WERI-Rb-1 (cell line): ENCODE data around the gene HBE1.

Source experiments
- DNase-seq: peaks from one replicate; pipeline ENCODE4 v3.0.0-alpha.2; 2020
- H3K27ac ChIP-seq: fragments of 250-450 bp; sonication (Bioruptor Pico); 2 replicates; pipeline ENCODE4 v1.5.1; 2020; ENCODE audit warnings: mild to moderate bottlenecking, moderate library complexity
- H3K27me3 ChIP-seq: fragments of 250-450 bp; sonication (Bioruptor Pico); 2 replicates; pipeline ENCODE4 v1.5.1; 2021; ENCODE audit warnings: mild to moderate bottlenecking, low read depth, moderate library complexity; ENCODE audit not compliant: insufficient read depth, severe bottlenecking
- H3K36me3 ChIP-seq: fragments of 250-450 bp; sonication (Bioruptor Pico); 2 replicates; pipeline ENCODE4 v1.5.1; 2020; ENCODE audit warnings: mild to moderate bottlenecking, moderate library complexity
- H3K4me3 ChIP-seq: 2 replicates; pipeline ENCODE4 v1.5.1; 2011; ENCODE audit warnings: low read depth, mild to moderate bottlenecking, control low read depth, low read length
- H3K9me3 ChIP-seq: fragments of 250-450 bp; sonication (Bioruptor Pico); 2 replicates; pipeline ENCODE4 v1.5.1; 2021; ENCODE audit warnings: mild to moderate bottlenecking, moderate library complexity; ENCODE audit not compliant: severe bottlenecking
- TF ChIP-seq, protein P1 (sequence below): IDR thresholded peaks from 2 replicates; pipeline ENCODE4 v1.5.1; 2011; ENCODE audit warnings: low read depth, mild to moderate bottlenecking, control low read depth, inconsistent platforms, low read length

HBE1 gene

DNA sequence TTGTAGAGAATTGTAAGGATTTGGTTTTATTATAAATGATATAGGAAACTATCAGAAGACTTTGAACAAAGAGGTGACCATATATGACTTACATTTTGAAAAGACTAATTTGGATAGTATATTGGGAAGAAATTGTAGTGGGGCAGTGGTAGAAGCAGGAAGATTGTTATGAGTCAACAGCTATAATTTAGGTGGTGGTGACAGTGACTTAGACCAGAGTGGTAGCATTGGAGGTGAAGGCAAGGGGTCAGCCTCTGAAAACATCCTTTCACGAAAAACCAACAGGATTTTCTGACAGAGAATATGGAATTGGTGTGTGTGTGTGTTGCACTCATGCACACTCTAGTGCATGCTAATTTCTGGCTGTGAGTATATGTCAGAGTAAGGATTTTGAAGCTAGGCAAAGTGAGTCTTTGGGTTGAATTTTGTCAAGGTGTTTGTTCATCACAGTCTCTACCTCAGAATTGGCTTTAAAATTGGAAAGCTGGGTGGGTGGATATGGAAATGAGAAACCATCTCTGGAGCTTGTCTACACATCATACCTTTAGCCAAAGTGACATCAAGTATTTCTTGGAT is 8.2 kb upstream of the HBE1 start:
- H3K4me3 ChIP-seq = no peak overlapping the region
- no peaks in the 10 kb centered on the region for H3K36me3 ChIP-seq
- TF ChIP-seq, protein P1, sequence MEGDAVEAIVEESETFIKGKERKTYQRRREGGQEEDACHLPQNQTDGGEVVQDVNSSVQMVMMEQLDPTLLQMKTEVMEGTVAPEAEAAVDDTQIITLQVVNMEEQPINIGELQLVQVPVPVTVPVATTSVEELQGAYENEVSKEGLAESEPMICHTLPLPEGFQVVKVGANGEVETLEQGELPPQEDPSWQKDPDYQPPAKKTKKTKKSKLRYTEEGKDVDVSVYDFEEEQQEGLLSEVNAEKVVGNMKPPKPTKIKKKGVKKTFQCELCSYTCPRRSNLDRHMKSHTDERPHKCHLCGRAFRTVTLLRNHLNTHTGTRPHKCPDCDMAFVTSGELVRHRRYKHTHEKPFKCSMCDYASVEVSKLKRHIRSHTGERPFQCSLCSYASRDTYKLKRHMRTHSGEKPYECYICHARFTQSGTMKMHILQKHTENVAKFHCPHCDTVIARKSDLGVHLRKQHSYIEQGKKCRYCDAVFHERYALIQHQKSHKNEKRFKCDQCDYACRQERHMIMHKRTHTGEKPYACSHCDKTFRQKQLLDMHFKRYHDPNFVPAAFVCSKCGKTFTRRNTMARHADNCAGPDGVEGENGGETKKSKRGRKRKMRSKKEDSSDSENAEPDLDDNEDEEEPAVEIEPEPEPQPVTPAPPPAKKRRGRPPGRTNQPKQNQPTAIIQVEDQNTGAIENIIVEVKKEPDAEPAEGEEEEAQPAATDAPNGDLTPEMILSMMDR = no peak
- no peak overlapping the region for H3K27ac ChIP-seq
- H3K9me3 ChIP-seq = no peaks in the 10 kb centered on the region
- peaks cover 47% of the 10 kb centered on the region for H3K27me3 ChIP-seq
- no peak for DNase-seq

DNA sequence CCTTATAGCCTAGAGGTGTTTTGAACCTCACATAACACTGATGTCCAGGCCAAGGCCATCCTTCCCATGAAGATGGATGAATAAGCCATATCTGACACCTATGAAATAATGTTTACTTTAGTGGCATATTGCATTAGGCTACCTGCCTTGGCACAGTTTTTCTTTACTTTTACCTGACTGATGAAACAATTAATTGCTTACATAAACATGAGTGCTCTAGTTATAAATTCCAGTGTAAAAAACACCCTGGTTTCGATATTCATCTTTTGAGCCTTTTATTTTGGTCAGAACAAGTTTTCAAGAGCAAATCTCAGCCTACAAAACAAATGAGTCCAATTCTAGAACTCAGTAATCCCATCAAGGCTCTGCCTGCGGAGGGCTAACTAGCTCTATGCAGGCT is 7.0 kb upstream of the HBE1 start:
- Histone ChIP-seq H3K9me3 (no peaks in the 10 kb centered on the region), H3K27me3 (peaks cover 44% of the 10 kb centered on the region), H3K4me3 (no peak overlapping the region), H3K36me3 (no peaks in the 10 kb centered on the region), H3K27ac (no peak overlapping the region)
- TF ChIP-seq, protein P1 = no peak
- no peak for DNase-seq

DNA sequence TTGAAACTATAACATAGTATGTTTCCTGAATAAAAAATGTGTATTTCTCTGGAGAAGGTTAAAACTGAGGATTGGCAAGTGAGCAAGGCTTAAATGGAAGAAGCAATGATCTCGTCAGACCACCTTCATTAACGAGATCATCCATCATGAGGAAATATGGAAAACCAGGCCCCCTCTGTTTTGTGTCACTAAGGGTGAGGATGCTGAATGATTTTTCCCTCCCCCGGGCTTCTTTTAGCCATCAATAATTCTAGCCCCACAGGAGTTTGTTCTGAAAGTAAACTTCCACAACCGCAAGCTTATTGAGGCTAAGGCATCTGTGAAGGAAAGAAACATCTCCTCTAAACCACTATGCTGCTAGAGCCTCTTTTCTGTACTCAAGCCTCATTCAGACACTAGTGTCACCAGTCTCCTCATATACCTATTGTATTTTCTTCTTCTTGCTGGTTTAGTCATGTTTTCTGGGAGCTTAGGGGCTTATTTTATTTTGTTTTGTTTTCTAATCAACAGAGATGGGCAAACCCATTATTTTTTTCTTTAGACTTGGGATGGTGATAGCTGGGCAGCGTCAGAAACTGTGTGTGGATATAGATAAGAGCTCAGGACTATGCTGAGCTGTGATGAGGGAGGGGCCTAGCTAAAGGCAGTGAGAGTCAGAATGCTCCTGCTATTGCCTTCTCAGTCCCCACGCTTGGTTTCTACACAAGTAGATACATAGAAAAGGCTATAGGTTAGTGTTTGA is 5.8 kb upstream of the HBE1 start:
- Histone ChIP-seq H3K4me3 (no peak overlapping the region), H3K9me3 (no peaks in the 10 kb centered on the region), H3K36me3 (no peaks in the 10 kb centered on the region), H3K27ac (no peak overlapping the region), H3K27me3 (peaks cover 40% of the 10 kb centered on the region)
- TF ChIP-seq, protein P1 = no peak
- DNase-seq = no peak

DNA sequence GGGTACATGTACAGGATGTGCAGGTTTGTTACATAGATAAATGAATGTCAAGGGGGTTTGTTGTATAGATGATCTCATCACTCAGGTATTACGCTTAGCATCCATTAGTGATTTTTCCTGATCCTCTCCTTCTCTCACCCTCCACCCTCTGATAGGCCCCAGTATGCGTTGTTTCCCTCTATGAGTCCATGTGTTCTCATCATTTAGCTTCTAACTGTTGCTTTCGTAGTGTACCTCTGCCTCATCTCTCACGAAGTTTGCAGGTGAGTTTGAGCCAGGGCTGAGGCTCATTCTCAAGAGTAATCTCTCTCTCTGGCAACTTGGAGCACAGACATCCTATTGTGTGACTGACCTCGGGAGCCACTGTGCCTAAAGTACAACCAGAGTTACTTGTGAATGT is 4.7 kb upstream of the HBE1 start:
- TF ChIP-seq, protein P1 = no peak
- H3K36me3 ChIP-seq = no peaks in the 10 kb centered on the region
- H3K4me3 ChIP-seq = no peak overlapping the region
- H3K27ac ChIP-seq = no peak overlapping the region
- no peaks in the 10 kb centered on the region for H3K9me3 ChIP-seq
- DNase-seq = no peak
- H3K27me3 ChIP-seq = peaks cover 43% of the 10 kb centered on the region

DNA sequence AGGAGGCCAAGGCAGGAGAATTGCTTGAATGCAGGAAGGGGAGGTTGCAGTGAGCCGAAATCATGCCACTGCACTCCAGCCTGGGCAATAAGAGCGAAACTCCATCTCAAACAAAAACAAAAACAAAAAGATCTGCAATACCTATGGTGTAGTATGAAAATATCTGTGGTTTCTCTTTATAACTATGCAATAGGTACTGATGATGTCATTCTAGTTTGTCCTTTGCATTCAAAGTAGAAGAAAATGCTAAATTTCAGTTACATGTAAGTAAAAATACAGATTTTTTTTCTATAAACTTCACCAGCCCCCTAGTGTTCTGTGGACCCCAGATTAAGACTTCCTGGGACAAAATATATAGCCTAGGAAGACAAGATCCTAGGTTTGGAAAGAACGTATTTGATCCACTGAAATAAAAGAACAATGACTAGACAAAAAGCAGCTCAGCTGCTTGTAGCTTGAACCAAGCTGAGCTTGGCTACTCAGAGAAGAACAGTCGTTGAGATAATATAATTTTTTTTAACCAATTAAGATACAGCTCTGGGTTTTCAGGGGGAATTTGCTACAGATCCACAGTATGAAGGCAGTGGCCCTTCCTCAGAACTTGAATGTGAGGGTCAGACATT is 2.8 kb upstream of the HBE1 start:
- H3K9me3 ChIP-seq = no peaks in the 10 kb centered on the region
- H3K27ac ChIP-seq = no peak overlapping the region
- H3K27me3 ChIP-seq = peaks cover 42% of the 10 kb centered on the region
- no peak overlapping the region for H3K4me3 ChIP-seq
- TF ChIP-seq, protein P1 = no peak
- no peaks in the 10 kb centered on the region for H3K36me3 ChIP-seq
- no peak for DNase-seq
